ENCODE results near the gene ACADS. TPM values are rescaled to one million over a fixed set of nuclear protein-coding genes. Genes with fewer than 3 reads are reported as not detected.

Gene ACADS
- polyA plus RNA-seq, 1 donor (not counting 4 experiments of a cell fraction or from before 2014, with no cell fraction given) = 2.2 TPM

DNA sequence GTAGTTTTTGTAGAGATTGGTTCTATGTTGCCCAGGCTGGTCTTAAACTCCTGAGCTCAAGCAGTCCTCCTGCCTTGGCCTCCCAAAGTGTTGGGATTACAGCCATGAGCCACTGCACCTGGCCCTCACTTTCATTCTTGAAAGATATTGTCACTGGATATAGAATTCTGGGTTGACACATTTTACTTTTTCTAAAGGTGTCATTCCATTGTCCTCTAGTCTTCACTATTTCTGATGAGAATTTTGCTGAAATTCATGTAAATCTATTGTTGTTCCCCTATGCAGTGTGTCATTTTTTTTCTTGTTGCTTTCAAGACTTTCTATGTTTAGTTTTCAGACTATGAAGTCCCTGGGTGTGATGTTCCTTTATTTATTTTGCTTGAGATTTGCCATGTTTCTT, 29.2 kb downstream of the ACADS start:
- FAIRE-seq (no peak), DNase-seq (ENCODE audit: low read depth, low spot score) (no peak)
- H3K4me3 ChIP-seq (ENCODE audit: control insufficient read depth in 2 of 3, extremely low read depth in 1 of 3, insufficient read depth in 2 of 3, low read depth in 1 of 3, low read length in 3 of 3) = no peak overlapping the region
- no peak overlapping the region for H3K4me2 ChIP-seq (ENCODE audit: control insufficient read depth, extremely low read depth, insufficient read depth, low read depth, low read length)
- no peak overlapping the region for H3K27ac ChIP-seq (ENCODE audit: control insufficient read depth, insufficient read depth, low read length)
- H2AFZ ChIP-seq (ENCODE audit: control insufficient read depth, low read length) = no peak overlapping the region
- no peaks in the 10 kb centered on the region for H3K36me3 ChIP-seq (ENCODE audit: control insufficient read depth in 2 of 2, extremely low read depth in 1 of 2, insufficient read depth in 2 of 2, low read length in 2 of 2)
- no peak overlapping the region for H3K9ac ChIP-seq (ENCODE audit: control insufficient read depth, extremely low read depth, insufficient read depth, low read length)
- no peaks in the 10 kb centered on the region for H3K27me3 ChIP-seq (ENCODE audit: control insufficient read depth, extremely low read depth, insufficient read depth, low read length)
- no peaks in the 10 kb centered on the region for H4K20me1 ChIP-seq (ENCODE audit: control insufficient read depth, extremely low read depth, insufficient read depth, low read length)
- dilution Hi-C loops (cut with MboI; ENCODE audit: extremely low pct_ligation_motif_present, low sequenced_read_pairs) = no loop called here
- no peaks in the 10 kb centered on the region for H3K9me1 ChIP-seq (ENCODE audit: control insufficient read depth, extremely low read depth, insufficient read depth, low read length)
- no peaks in the 10 kb centered on the region for H3K79me2 ChIP-seq (ENCODE audit: control insufficient read depth, insufficient read depth, low read length)
- H3K4me1 ChIP-seq (ENCODE audit: control insufficient read depth, extremely low read depth, insufficient read depth, low read length) = no peaks in the 10 kb centered on the region
- TF ChIP-seq EZH2 (IDR thresholded peaks at IDR 0.05; ENCODE audit: low read length) = no peak
- TF ChIP-seq, protein P1, sequence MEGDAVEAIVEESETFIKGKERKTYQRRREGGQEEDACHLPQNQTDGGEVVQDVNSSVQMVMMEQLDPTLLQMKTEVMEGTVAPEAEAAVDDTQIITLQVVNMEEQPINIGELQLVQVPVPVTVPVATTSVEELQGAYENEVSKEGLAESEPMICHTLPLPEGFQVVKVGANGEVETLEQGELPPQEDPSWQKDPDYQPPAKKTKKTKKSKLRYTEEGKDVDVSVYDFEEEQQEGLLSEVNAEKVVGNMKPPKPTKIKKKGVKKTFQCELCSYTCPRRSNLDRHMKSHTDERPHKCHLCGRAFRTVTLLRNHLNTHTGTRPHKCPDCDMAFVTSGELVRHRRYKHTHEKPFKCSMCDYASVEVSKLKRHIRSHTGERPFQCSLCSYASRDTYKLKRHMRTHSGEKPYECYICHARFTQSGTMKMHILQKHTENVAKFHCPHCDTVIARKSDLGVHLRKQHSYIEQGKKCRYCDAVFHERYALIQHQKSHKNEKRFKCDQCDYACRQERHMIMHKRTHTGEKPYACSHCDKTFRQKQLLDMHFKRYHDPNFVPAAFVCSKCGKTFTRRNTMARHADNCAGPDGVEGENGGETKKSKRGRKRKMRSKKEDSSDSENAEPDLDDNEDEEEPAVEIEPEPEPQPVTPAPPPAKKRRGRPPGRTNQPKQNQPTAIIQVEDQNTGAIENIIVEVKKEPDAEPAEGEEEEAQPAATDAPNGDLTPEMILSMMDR (optimal IDR thresholded peaks at IDR 0.05 in 1 of 3, IDR thresholded peaks at IDR 0.05 in 1 of 3, conservative IDR thresholded peaks at IDR 0.05 in 1 of 3; ENCODE audit: extremely low read depth in 1 of 3, insufficient read depth in 2 of 3, low read length in 3 of 3) = no peak
- H3K9me3 ChIP-seq (ENCODE audit: control insufficient read depth, low read depth, low read length) = no peaks in the 10 kb centered on the region

DNA sequence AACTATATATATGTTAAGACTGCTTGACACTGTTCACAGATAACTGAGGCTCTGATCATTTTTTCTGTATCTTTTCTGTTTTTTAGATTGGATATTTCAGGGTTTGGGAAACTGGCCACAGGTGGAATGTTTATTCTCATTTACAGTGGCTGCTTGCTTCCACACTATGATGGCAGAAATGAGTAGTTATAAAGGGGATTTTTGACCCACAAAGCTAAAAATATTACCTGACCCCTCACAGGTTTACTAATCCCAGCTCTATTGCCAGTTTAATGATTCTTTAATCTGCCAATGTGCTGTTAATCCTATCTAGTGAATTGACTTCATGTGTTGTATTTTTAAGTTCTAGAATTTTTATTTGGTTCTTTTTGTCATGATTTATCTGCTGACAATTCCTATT, 29.6 kb downstream of the ACADS start:
- DNase-seq (ENCODE audit: low read depth, low spot score) = no peak
- no peak for TF ChIP-seq EZH2 (IDR thresholded peaks at IDR 0.05; ENCODE audit: low read length)
- TF ChIP-seq, protein P1 (optimal IDR thresholded peaks at IDR 0.05 in 1 of 3, IDR thresholded peaks at IDR 0.05 in 1 of 3, conservative IDR thresholded peaks at IDR 0.05 in 1 of 3; ENCODE audit: extremely low read depth in 1 of 3, insufficient read depth in 2 of 3, low read length in 3 of 3) = no peak
- no peaks in the 10 kb centered on the region for H3K9me3 ChIP-seq (ENCODE audit: control insufficient read depth, low read depth, low read length)
- no peak overlapping the region for H3K9ac ChIP-seq (ENCODE audit: control insufficient read depth, extremely low read depth, insufficient read depth, low read length)
- dilution Hi-C loops (cut with MboI; ENCODE audit: extremely low pct_ligation_motif_present, low sequenced_read_pairs) = no loop called here
- no peak overlapping the region for H3K4me3 ChIP-seq (ENCODE audit: control insufficient read depth in 2 of 3, extremely low read depth in 1 of 3, insufficient read depth in 2 of 3, low read depth in 1 of 3, low read length in 3 of 3)
- H4K20me1 ChIP-seq (ENCODE audit: control insufficient read depth, extremely low read depth, insufficient read depth, low read length) = no peaks in the 10 kb centered on the region
- H3K4me1 ChIP-seq (ENCODE audit: control insufficient read depth, extremely low read depth, insufficient read depth, low read length) = peaks cover under 1% of the 10 kb centered on the region
- no peak overlapping the region for H3K27ac ChIP-seq (ENCODE audit: control insufficient read depth, insufficient read depth, low read length)
- H2AFZ ChIP-seq (ENCODE audit: control insufficient read depth, low read length) = no peak overlapping the region
- FAIRE-seq = no peak
- no peak overlapping the region for H3K4me2 ChIP-seq (ENCODE audit: control insufficient read depth, extremely low read depth, insufficient read depth, low read depth, low read length)
- H3K36me3 ChIP-seq (ENCODE audit: control insufficient read depth in 2 of 2, extremely low read depth in 1 of 2, insufficient read depth in 2 of 2, low read length in 2 of 2) = no peaks in the 10 kb centered on the region
- no peaks in the 10 kb centered on the region for H3K9me1 ChIP-seq (ENCODE audit: control insufficient read depth, extremely low read depth, insufficient read depth, low read length)
- no peaks in the 10 kb centered on the region for H3K27me3 ChIP-seq (ENCODE audit: control insufficient read depth, extremely low read depth, insufficient read depth, low read length)
- H3K79me2 ChIP-seq (ENCODE audit: control insufficient read depth, insufficient read depth, low read length) = no peaks in the 10 kb centered on the region

Measured in keratinocyte (primary cell).